ENCODE measurements around the gene IL17B. TPM values are rescaled to one million over a fixed set of nuclear protein-coding genes. Genes with fewer than 3 reads are reported as not detected.

Gene IL17B
- total and polyA plus RNA-seq, 2 donors (not counting 3 experiments of a cell fraction or from before 2014, with no cell fraction given): not detected

DNA sequence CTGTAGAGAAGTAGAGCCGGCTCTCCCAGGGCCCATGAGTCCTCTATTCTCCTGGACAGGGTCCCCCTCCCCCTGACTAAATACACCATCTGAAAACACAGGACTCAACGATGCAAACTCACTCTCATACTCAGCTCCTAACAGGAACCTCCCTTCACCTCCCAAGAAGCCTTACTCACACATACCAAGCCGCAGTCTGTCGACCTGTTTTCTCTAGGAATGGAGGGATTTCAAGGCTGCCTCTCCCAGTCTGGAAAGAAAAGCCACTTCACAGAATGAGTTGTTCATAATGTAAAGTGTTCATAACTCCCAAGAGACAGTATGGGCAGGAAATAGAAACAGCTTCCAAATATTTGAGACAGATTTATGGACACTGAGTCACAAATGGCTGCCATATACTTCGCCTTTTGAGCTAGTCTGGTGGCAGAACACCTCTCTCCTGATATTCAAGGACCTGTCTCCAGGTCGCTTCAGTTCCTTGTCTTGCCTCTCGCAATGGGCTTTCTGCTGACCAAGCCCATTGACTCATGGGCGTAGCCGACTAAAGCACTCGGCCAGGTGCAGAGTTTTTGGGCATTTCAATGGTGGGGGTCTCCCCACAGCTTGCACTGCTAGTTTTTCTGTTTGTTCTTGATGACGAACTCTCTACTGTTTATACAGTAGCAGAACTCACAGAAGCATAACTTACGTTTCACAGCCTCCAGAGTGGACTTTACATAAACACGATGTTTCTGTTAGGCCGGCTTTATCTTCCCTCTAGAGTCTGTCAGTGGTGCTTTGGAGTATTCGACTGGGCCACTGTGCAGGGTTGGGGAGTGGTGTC is 25.0 kb upstream of the IL17B start:
- CTCF ChIA-PET: interaction anchor here (0.6 to 1.2 kb wide), 4 partner anchors 9 to 83 kb away, joined by 3 to 5 read pairs (median 4); no protein-coding TSS in a partner anchor

DNA sequence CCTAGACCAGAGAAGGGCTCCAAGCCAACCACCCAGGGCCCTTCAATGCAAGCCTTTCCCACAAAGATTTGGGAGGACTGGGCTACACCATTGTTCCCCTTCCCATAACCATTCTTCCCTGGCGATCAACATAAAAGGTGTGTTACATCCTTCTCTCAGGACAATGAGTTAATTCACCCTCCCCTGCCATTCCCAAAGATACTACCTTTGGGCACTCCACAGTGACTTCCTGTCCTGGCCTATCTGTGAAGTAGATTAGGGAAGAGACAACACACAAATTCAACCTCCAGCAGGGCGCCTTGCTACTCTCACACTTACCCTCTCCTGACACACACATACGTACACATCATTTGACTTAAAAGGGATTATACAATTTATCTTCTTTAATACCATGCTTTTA is 23.2 kb upstream of the IL17B start:
- H3K27ac ChIP-seq (ENCODE audit: insufficient read depth, low read depth, low read length): no peak overlapping the region
- H3K9me1 ChIP-seq (replicated peaks; ENCODE audit: control insufficient read depth, extremely low read depth, insufficient read depth, low read length): no peaks in the 10 kb centered on the region
- DNase-seq (ENCODE audit: low read depth, low spot score): no peak
- dilution Hi-C loops (cut with MboI; ENCODE audit: extremely low pct_ligation_motif_present, low sequenced_read_pairs) (no loop called here), intact Hi-C loops (cut with micrococcal nuclease) (loop anchor here (2.0 kb wide), 1 partner anchor 21 kb away; no protein-coding TSS in a partner anchor)
- no peaks in the 10 kb centered on the region for H3K36me3 ChIP-seq (ENCODE audit: control insufficient read depth in 2 of 2, extremely low read depth in 1 of 2, insufficient read depth in 2 of 2, low read length in 2 of 2)
- H3K9me3 ChIP-seq (replicated peaks; ENCODE audit: control insufficient read depth, insufficient read depth, low read length): no peaks in the 10 kb centered on the region
- no peak overlapping the region for H3K4me3 ChIP-seq (replicated peaks in 1 of 3; ENCODE audit: insufficient read depth in 1 of 3, low read depth in 1 of 3, low read length in 3 of 3)
- POLR2A ChIA-PET: no interaction called here
- H4K20me1 ChIP-seq (replicated peaks; ENCODE audit: control insufficient read depth, extremely low read depth, insufficient read depth, low read length): no peaks in the 10 kb centered on the region
- H3K4me1 ChIP-seq (ENCODE audit: control insufficient read depth, extremely low read depth, insufficient read depth, low read length): no peaks in the 10 kb centered on the region
- no peaks in the 10 kb centered on the region for H3K79me2 ChIP-seq (ENCODE audit: control insufficient read depth, insufficient read depth, low read length)
- BruUV-seq (replicated peaks): no TSS peak
- H3K4me2 ChIP-seq (ENCODE audit: insufficient read depth, low read length): no peak overlapping the region
- no peak overlapping the region for H3K9ac ChIP-seq (replicated peaks; ENCODE audit: extremely low read depth, insufficient read depth, low read length)
- CTCF ChIA-PET: no interaction called here
- H3K27me3 ChIP-seq (ENCODE audit: control insufficient read depth in 2 of 2, insufficient read depth in 2 of 2, low read length in 2 of 2): no peaks in the 10 kb centered on the region
- no peak overlapping the region for H2AFZ ChIP-seq (ENCODE audit: low read depth, low read length)
- TF ChIP-seq FOS (IDR thresholded peaks at IDR 0.05; ENCODE audit: borderline replicate concordance, insufficient read depth, low read length): no peak
- TF ChIP-seq, protein P1, sequence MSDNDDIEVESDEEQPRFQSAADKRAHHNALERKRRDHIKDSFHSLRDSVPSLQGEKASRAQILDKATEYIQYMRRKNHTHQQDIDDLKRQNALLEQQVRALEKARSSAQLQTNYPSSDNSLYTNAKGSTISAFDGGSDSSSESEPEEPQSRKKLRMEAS (IDR thresholded peaks at IDR 0.05; ENCODE audit: insufficient read depth, insufficient read length): no peak
- TF ChIP-seq POLR2A (IDR thresholded peaks at IDR 0.05; ENCODE audit: low read depth, low read length): no peak
- TF ChIP-seq JUN (IDR thresholded peaks at IDR 0.05; ENCODE audit: borderline replicate concordance, insufficient read depth, insufficient read length, low read depth): no peak
- TF ChIP-seq MYC (IDR thresholded peaks at IDR 0.05; ENCODE audit: low read depth, low read length): no peak
- no peak for TF ChIP-seq GATA2 (IDR thresholded peaks at IDR 0.05; ENCODE audit: insufficient read depth, insufficient read length, low read depth, low read length)
- TF ChIP-seq, protein P2, sequence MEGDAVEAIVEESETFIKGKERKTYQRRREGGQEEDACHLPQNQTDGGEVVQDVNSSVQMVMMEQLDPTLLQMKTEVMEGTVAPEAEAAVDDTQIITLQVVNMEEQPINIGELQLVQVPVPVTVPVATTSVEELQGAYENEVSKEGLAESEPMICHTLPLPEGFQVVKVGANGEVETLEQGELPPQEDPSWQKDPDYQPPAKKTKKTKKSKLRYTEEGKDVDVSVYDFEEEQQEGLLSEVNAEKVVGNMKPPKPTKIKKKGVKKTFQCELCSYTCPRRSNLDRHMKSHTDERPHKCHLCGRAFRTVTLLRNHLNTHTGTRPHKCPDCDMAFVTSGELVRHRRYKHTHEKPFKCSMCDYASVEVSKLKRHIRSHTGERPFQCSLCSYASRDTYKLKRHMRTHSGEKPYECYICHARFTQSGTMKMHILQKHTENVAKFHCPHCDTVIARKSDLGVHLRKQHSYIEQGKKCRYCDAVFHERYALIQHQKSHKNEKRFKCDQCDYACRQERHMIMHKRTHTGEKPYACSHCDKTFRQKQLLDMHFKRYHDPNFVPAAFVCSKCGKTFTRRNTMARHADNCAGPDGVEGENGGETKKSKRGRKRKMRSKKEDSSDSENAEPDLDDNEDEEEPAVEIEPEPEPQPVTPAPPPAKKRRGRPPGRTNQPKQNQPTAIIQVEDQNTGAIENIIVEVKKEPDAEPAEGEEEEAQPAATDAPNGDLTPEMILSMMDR (IDR thresholded peaks at IDR 0.05; ENCODE audit: extremely low read depth in 1 of 2, insufficient read depth in 1 of 2, low read depth in 1 of 2, low read length in 2 of 2): no peak
- TF ChIP-seq EZH2 (IDR thresholded peaks at IDR 0.05; ENCODE audit: borderline replicate concordance, low read depth, low read length, severe bottlenecking): no peak
- TF ChIP-seq POLR2AphosphoS5 (IDR thresholded peaks at IDR 0.05; ENCODE audit: insufficient read depth, low read depth, low read length): no peak
- no peak for FAIRE-seq

More for the DNA sequence above, 25.0 kb upstream of the IL17B start:
- Histone ChIP-seq H4K20me1 (replicated peaks; ENCODE audit: control insufficient read depth, extremely low read depth, insufficient read depth, low read length) (no peaks in the 10 kb centered on the region), H3K9me1 (replicated peaks; ENCODE audit: control insufficient read depth, extremely low read depth, insufficient read depth, low read length) (no peaks in the 10 kb centered on the region), H3K4me2 (ENCODE audit: insufficient read depth, low read length) (no peak overlapping the region), H3K79me2 (ENCODE audit: control insufficient read depth, insufficient read depth, low read length) (no peaks in the 10 kb centered on the region), H3K9ac (replicated peaks; ENCODE audit: extremely low read depth, insufficient read depth, low read length) (no peak overlapping the region), H3K27ac (ENCODE audit: insufficient read depth, low read depth, low read length) (no peak overlapping the region), H3K27me3 (ENCODE audit: control insufficient read depth in 2 of 2, insufficient read depth in 2 of 2, low read length in 2 of 2) (peaks cover 0 to 1% of the 10 kb centered on the region in 2 experiments), H3K9me3 (replicated peaks; ENCODE audit: control insufficient read depth, insufficient read depth, low read length) (no peaks in the 10 kb centered on the region), H3K4me1 (ENCODE audit: control insufficient read depth, extremely low read depth, insufficient read depth, low read length) (no peaks in the 10 kb centered on the region), H3K36me3 (ENCODE audit: control insufficient read depth in 2 of 2, extremely low read depth in 1 of 2, insufficient read depth in 2 of 2, low read length in 2 of 2) (no peaks in the 10 kb centered on the region), H2AFZ (ENCODE audit: low read depth, low read length) (no peak overlapping the region), H3K4me3 (replicated peaks in 1 of 3; ENCODE audit: insufficient read depth in 1 of 3, low read depth in 1 of 3, low read length in 3 of 3) (no peak overlapping the region)
- no peak for DNase-seq (ENCODE audit: low read depth, low spot score)
- no TSS peak for BruUV-seq (replicated peaks)
- peak; percentile 8 for FAIRE-seq
- TF ChIP-seq MYC (IDR thresholded peaks at IDR 0.05; ENCODE audit: low read depth, low read length) (no peak), POLR2A (IDR thresholded peaks at IDR 0.05; ENCODE audit: low read depth, low read length) (no peak), EZH2 (IDR thresholded peaks at IDR 0.05; ENCODE audit: borderline replicate concordance, low read depth, low read length, severe bottlenecking) (no peak), JUN (IDR thresholded peaks at IDR 0.05; ENCODE audit: borderline replicate concordance, insufficient read depth, insufficient read length, low read depth) (no peak), GATA2 (IDR thresholded peaks at IDR 0.05; ENCODE audit: insufficient read depth, insufficient read length, low read depth, low read length) (no peak), FOS (IDR thresholded peaks at IDR 0.05; ENCODE audit: borderline replicate concordance, insufficient read depth, low read length) (no peak)
- TF ChIP-seq, protein P1 (IDR thresholded peaks at IDR 0.05; ENCODE audit: insufficient read depth, insufficient read length): no peak
- intact Hi-C loops (cut with micrococcal nuclease) (loop anchor here (2.0 kb wide), 1 partner anchor 19 kb away; no protein-coding TSS in a partner anchor), dilution Hi-C loops (cut with MboI; ENCODE audit: extremely low pct_ligation_motif_present, low sequenced_read_pairs) (no loop called here)
- POLR2A ChIA-PET: no interaction called here

Data from endothelial cell of umbilical vein (primary cell).